TTC549 (cell line): ENCODE measurements around the gene AKAIN1.

Experiments
- FAIRE-seq: peaks from 2 replicates; lab custom pipeline; 2012; peaks lifted over from hg19 to GRCh38; lab: Jason Lieb, UNC

Gene AKAIN1

GRCh38 chr18:5197032-5197434, at the start of gene AKAIN1:
TSS of gene AKAIN1 (minus strand) at chr18:5197257. CDS start at chr18:5197053, 204 bp downstream.
- no peak for FAIRE-seq

GRCh38 chr18:5244941-5245340, 47.9 kb upstream of the AKAIN1 start:
- FAIRE-seq = no peak

GRCh38 chr18:5239447-5239846, 42.4 kb upstream of the AKAIN1 start:
- no peak for FAIRE-seq

- no peak for FAIRE-seq
Measured at GRCh38 chr18:5238371-5238976, 41.4 kb upstream of the AKAIN1 start.

- no peak for FAIRE-seq
Measured at GRCh38 chr18:5237723-5238370, 40.8 kb upstream of the AKAIN1 start.

- no peak for FAIRE-seq
Measured at GRCh38 chr18:5237083-5237722, 40.1 kb upstream of the AKAIN1 start.

GRCh38 chr18:5214583-5215351, 17.7 kb upstream of the AKAIN1 start:
- no peak for FAIRE-seq

- no peak for FAIRE-seq
Measured at GRCh38 chr18:5207471-5208150, 10.6 kb upstream of the AKAIN1 start.

GRCh38 chr18:5198311-5198710, 1.3 kb upstream of the AKAIN1 start:
- no peak for FAIRE-seq

GRCh38 chr18:5197461-5197860, 404 bp upstream of the AKAIN1 start:
- no peak for FAIRE-seq

- no peak for FAIRE-seq
Measured at GRCh38 chr18:5196253-5197031, 615 bp downstream of the AKAIN1 start.

- no peak for FAIRE-seq
Measured at GRCh38 chr18:5195656-5196055, 1.4 kb downstream of the AKAIN1 start.

GRCh38 chr18:5180254-5180653, 16.8 kb downstream of the AKAIN1 start:
- no peak for FAIRE-seq

- no peak for FAIRE-seq
Measured at GRCh38 chr18:5178519-5178918, 18.5 kb downstream of the AKAIN1 start.

- FAIRE-seq = no peak
Measured at GRCh38 chr18:5175378-5175777, 21.7 kb downstream of the AKAIN1 start.

- FAIRE-seq = no peak
Measured at GRCh38 chr18:5173646-5174045, 23.4 kb downstream of the AKAIN1 start.

- no peak for FAIRE-seq
Measured at GRCh38 chr18:5173236-5173635, 23.8 kb downstream of the AKAIN1 start.

- FAIRE-seq = no peak
Measured at GRCh38 chr18:5167831-5168230, 29.2 kb downstream of the AKAIN1 start.

- no peak for FAIRE-seq
Measured at GRCh38 chr18:5166606-5167280, 30.3 kb downstream of the AKAIN1 start.

- FAIRE-seq = no peak
Measured at GRCh38 chr18:5164903-5165302, 32.2 kb downstream of the AKAIN1 start.

GRCh38 chr18:5162111-5162510, 34.9 kb downstream of the AKAIN1 start:
- FAIRE-seq = no peak
